Left renal cortex interstitium (tissue), 4 donors: ENCODE results near the gene PPP2R2C. TPM values are rescaled to one million over a fixed set of nuclear protein-coding genes. Genes with fewer than 3 reads are reported as not detected.

ENCODE experiments used
- DNase-seq, 4 donors: peaks; one replicate each; pipeline ENCODE4 v3.0.0-alpha.2; 2013; ENCODE audit warnings: low read depth in 4 of 4, low spot score in 2 of 4, missing footprints in 1 of 4
- polyA plus RNA-seq, 4 donors: library from polyadenylated mRNA; unstranded; fragments of 120-200 nt; gene quantifications; one replicate each; pipeline ENCODE4 v1.2.1, GENCODE V29; 2013; ENCODE audit not compliant: insufficient read length in 4 of 4

PPP2R2C gene
- polyA plus RNA-seq, 4 donors = 0.35 to 0.66 (median 0.53) TPM

GRCh38 chr4:6469898-6470501 lies 2.4 kb downstream of the PPP2R2C start:
- DNase-seq = no peak

- DNase-seq = no peak
Observed at GRCh38 chr4:6469144-6469543, 3.3 kb downstream of the PPP2R2C start.

- no peak for DNase-seq
Observed at GRCh38 chr4:6468376-6468775, 4.0 kb downstream of the PPP2R2C start.

GRCh38 chr4:6467600-6467999 lies 4.8 kb downstream of the PPP2R2C start:
- DNase-seq = no peak

- no peak for DNase-seq
Observed at GRCh38 chr4:6466756-6467381, 5.5 kb downstream of the PPP2R2C start.

- no peak for DNase-seq
Observed at GRCh38 chr4:6465955-6466354, 6.5 kb downstream of the PPP2R2C start.

- DNase-seq = no peak
Observed at GRCh38 chr4:6464842-6465588, 7.4 kb downstream of the PPP2R2C start.

GRCh38 chr4:6463311-6464289 lies 8.8 kb downstream of the PPP2R2C start:
- DNase-seq = no peak

GRCh38 chr4:6461301-6462165 lies 10.9 kb downstream of the PPP2R2C start:
- no peak for DNase-seq

GRCh38 chr4:6460876-6461275 lies 11.5 kb downstream of the PPP2R2C start:
- no peak for DNase-seq

GRCh38 chr4:6458528-6458927 lies 13.9 kb downstream of the PPP2R2C start:
- no peak for DNase-seq

- no peak for DNase-seq
Observed at GRCh38 chr4:6456450-6456849, 16.0 kb downstream of the PPP2R2C start.

GRCh38 chr4:6454112-6454910 lies 18.1 kb downstream of the PPP2R2C start:
- DNase-seq = no peak

- DNase-seq = no peak
Observed at GRCh38 chr4:6453688-6453990, 18.8 kb downstream of the PPP2R2C start.

GRCh38 chr4:6452897-6453687 lies 19.3 kb downstream of the PPP2R2C start:
- no peak for DNase-seq

GRCh38 chr4:6452116-6452896 lies 20.1 kb downstream of the PPP2R2C start:
- DNase-seq = no peak

- DNase-seq = no peak
Observed at GRCh38 chr4:6451309-6451708, 21.1 kb downstream of the PPP2R2C start.

- DNase-seq = no peak
Observed at GRCh38 chr4:6450709-6451108, 21.7 kb downstream of the PPP2R2C start.
